Measurements from ENCODE around the gene TAF5. TPM values are rescaled to one million over a fixed set of nuclear protein-coding genes. Genes with fewer than 3 reads are reported as not detected.
A peak's percentile ranks its signal among the peaks of the same experiment; 100 is the strongest.
"Not testable (repeated sequence)": the region's sequence is repeated elsewhere in the genome, so short reads cannot be mapped to it uniquely, and the experiment has no call there.

Gene TAF5
- total RNA-seq, 1 donor from 2014 or later, result 2.7 TPM

- DNase-seq (no peak), ATAC-seq (ENCODE audit: poor library complexity) (no peak)
- intact Hi-C loops (cut with DNase I), result no loop called here
Observed at GRCh38 chr10:103396789-103397087, 29.0 kb downstream of the TAF5 start.

- intact Hi-C loops (cut with DNase I), result no loop called here
- DNase-seq, result no peak
- no peak for ATAC-seq (ENCODE audit: poor library complexity)
Observed at GRCh38 chr10:103397191-103397825, 29.5 kb downstream of the TAF5 start.

DNA sequence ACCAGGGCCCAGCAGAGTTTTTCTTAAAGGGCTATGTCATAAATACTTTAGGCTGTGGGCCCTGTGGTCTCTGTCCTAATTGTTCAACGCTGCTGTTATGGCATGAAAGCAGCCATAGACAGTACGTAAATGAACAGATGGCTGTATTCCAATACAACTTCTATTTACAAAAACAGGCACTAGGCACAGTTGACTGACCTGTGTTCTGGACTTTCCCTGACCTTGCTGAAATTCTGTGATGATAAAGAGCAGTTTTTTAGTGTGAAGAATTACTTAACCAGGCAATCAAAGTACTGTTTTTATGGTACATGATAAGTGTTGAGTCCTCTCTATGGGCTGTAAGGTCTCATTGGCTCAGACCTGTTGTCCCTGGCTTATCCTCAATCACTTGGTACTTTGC lies 45.8 kb downstream of the TAF5 start:
- intact Hi-C loops (cut with DNase I), result no loop called here
- DNase-seq (no peak), ATAC-seq (ENCODE audit: poor library complexity) (no peak)

GRCh38 chr10:103415581-103415980 lies 47.8 kb downstream of the TAF5 start:
- intact Hi-C loops (cut with DNase I), result no loop called here
- DNase-seq (no peak), ATAC-seq (ENCODE audit: poor library complexity) (no peak)

DNA sequence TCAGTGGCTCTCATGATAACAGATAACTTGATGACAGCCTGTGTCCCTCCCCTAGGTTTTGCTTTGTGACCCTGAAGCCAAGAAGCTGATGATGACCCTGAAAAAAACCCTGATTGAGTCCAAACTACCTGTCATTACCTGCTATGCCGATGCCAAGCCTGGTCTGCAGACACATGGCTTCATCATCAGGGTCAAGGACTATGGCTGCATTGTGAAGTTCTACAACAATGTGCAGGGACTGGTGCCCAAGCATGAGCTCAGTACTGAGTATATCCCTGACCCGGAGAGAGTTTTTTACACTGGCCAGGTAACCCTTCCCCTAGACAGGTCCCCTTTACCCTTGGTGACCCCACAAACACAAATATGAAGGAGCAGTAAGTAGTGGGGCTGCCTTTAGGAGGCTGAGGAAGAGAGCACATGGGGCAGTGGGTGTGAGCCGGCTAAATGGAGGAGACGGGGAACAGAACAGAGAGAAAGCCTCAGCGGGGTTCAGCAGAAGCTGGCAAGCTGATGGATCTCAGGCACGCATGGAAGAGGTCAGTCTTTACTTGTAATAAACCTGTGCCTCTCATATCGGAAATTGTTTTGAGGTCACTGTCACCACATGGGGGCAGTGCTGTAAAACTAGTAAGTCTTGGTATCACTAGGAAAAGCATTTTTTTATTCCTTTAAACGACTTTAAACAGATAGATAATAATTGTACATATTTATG lies 48.8 kb downstream of the TAF5 start:
- DNase-seq, result no peak
- peak; percentile 65 for ATAC-seq (ENCODE audit: poor library complexity)
- intact Hi-C loops (cut with DNase I), result loop anchor here (2.0 kb wide), 1 partner anchor 68 kb away; no protein-coding TSS in a partner anchor

- intact Hi-C loops (cut with DNase I), result loop anchor here (2.0 kb wide), 1 partner anchor 68 kb away; no protein-coding TSS in a partner anchor
- not testable (repeated sequence) for ATAC-seq (ENCODE audit: poor library complexity); DNase-seq
Observed at GRCh38 chr10:103417148-103417469, 49.3 kb downstream of the TAF5 start.

GRCh38 chr10:103417601-103418000 lies 49.8 kb downstream of the TAF5 start:
- ATAC-seq (ENCODE audit: poor library complexity), result no peak
- intact Hi-C loops (cut with DNase I), result loop anchor here (2.0 kb wide), 1 partner anchor 67 kb away; no protein-coding TSS in a partner anchor
- DNase-seq, result no peak

GRCh38 chr10:103419101-103419500 lies 51.3 kb downstream of the TAF5 start:
- no peak for DNase-seq
- ATAC-seq (ENCODE audit: poor library complexity), result no peak
- intact Hi-C loops (cut with DNase I), result no loop called here

- intact Hi-C loops (cut with DNase I), result no loop called here
- ATAC-seq (ENCODE audit: poor library complexity), result no peak
Observed at GRCh38 chr10:103423748-103424147, 56.0 kb downstream of the TAF5 start.

GRCh38 chr10:103427866-103428265 lies 60.1 kb downstream of the TAF5 start:
- intact Hi-C loops (cut with DNase I), result no loop called here
- ATAC-seq (ENCODE audit: poor library complexity) (no peak), DNase-seq (no peak)

More at GRCh38 chr10:103423748-103424147, 56.0 kb downstream of the TAF5 start:
- no peak for DNase-seq

- ATAC-seq (ENCODE audit: poor library complexity), result no peak
- intact Hi-C loops (cut with DNase I), result no loop called here
Observed at GRCh38 chr10:103428989-103429643, 61.3 kb downstream of the TAF5 start.

DNA sequence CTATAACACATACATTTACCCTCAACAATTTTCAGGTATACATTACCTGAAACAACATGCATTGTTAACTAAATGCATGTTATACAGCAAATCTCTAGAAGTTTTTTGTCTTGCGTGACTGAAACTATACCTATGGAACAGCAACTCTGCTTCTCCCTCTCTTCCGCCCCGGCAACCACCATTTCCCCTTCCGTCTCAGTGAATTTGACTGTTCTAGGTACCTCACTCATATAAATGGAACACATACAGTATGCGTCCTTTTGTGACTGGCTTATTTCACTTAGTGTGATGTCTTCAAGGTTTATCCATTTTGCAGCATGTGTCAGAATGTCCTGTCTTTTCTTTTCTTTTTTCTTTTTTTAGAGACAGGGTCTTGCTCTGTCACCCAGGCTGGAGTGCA lies 61.9 kb downstream of the TAF5 start:
- no peak for ATAC-seq (ENCODE audit: poor library complexity)
- DNase-seq, result no peak
- intact Hi-C loops (cut with DNase I), result no loop called here

More at GRCh38 chr10:103428989-103429643, 61.3 kb downstream of the TAF5 start:
- DNase-seq, result no peak

- no peak for DNase-seq
- ATAC-seq (ENCODE audit: poor library complexity), result no peak
- intact Hi-C loops (cut with DNase I), result no loop called here
Observed at GRCh38 chr10:103431902-103432301, 64.1 kb downstream of the TAF5 start.

GRCh38 chr10:103433858-103434257 lies 66.1 kb downstream of the TAF5 start:
- intact Hi-C loops (cut with DNase I), result no loop called here
- peak; percentile 71 for DNase-seq
- peak; percentile 39 for ATAC-seq (ENCODE audit: poor library complexity)

Small RNA genes within 50 kb of the gene (microRNA-seq; reads per million reads assigned to microRNA genes)
- gene MIR1307, result 559 reads per million, percentile 77 among the genes with 10 or more reads in this experiment

Other genes with a start within 250 kb of the TAF5 start
- 46.9 TPM for gene NT5C2, start 174.7 kb upstream of the TAF5 start, total RNA-seq
- gene RPEL1, start 122.1 kb upstream of the TAF5 start, total RNA-seq, result not detected
- gene INA, start 90.8 kb upstream of the TAF5 start, total RNA-seq, result not detected
- gene PCGF6, start 16.8 kb upstream of the TAF5 start, total RNA-seq, result 5.4 TPM
- gene ATP5MK, start 28.5 kb downstream of the TAF5 start, total RNA-seq, result 1,162 TPM
- gene PDCD11, start 28.6 kb downstream of the TAF5 start, total RNA-seq, result 10.1 TPM
- 11.6 TPM for gene CALHM2, start 84.4 kb downstream of the TAF5 start, total RNA-seq
- gene CALHM1, start 90.9 kb downstream of the TAF5 start, total RNA-seq, result not detected
- gene CALHM3, start 111.3 kb downstream of the TAF5 start, total RNA-seq, result not detected
- 0.05 TPM for gene NEURL1, start 125.7 kb downstream of the TAF5 start, total RNA-seq